ENCODE measurements around the gene GPR25.
"Not testable (repeated sequence)": the region's sequence is repeated elsewhere in the genome, so short reads cannot be mapped to it uniquely, and the experiment has no call there.

DNA sequence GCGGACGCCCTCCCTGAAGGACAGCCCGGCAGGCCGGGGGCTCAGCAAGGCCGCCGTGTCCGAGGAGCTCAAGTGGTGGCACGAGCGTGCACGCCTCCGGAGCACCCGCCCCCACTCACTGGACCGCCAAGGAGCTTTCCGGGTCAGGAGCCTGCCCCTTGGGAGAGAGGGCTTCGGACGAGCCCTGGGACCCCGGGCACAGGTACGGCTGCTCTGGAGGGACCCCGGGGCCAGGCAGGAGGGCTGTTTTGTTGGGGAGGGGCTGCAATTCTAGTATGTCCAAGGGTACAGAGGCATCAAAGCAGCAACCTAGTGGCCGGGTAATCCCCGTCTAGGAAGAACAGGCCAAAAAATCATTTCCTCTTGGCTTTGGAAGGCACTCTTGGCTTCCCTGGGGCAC is 39.2 kb downstream of the GPR25 start:
- not testable (repeated sequence) for TF ChIP-seq CTCF, POLR2A (IDR thresholded peaks at IDR 0.05)
